ENCODE measurements around the gene DLG3.
"Not testable (repeated sequence)": the region's sequence is repeated elsewhere in the genome, so short reads cannot be mapped to it uniquely, and the experiment has no call there.

Gene DLG3

GRCh38 chrX:70444326-70444945 is at the start of gene DLG3:
DLG3 (plus strand) TSS chrX:70444835; CDS start chrX:70445202, 367 bp downstream.
- no peak for DNase-seq

- peak in 1 of 2 experiments; percentile 12 for DNase-seq
These were observed 45.7 kb upstream of the DLG3 start for GRCh38 chrX:70398899-70399298.

- not testable (repeated sequence) for DNase-seq
These were observed 44.5 kb upstream of the DLG3 start for GRCh38 chrX:70400181-70400580.

- no peak for DNase-seq
These were observed 41.9 kb upstream of the DLG3 start for GRCh38 chrX:70402721-70403120.

GRCh38 chrX:70405003-70405402 is 39.6 kb upstream of the DLG3 start:
- DNase-seq: no peak

- no peak for DNase-seq
These were observed 33.7 kb upstream of the DLG3 start for GRCh38 chrX:70410921-70411320.

- DNase-seq: no peak
These were observed 33.2 kb upstream of the DLG3 start for GRCh38 chrX:70411475-70411874.

- DNase-seq: no peak
These were observed 23.0 kb upstream of the DLG3 start for GRCh38 chrX:70421618-70422017.

- DNase-seq: no peak
These were observed 21.7 kb upstream of the DLG3 start, which contains the start of gene GDPD2 for GRCh38 chrX:70422851-70423341. GDPD2 (plus strand) TSS chrX:70423314; CDS start chrX:70424985, 1,671 bp downstream.

- no peak for DNase-seq
These were observed 20.5 kb upstream of the DLG3 start for GRCh38 chrX:70423936-70424675.

GRCh38 chrX:70424801-70425200 is 19.8 kb upstream of the DLG3 start:
- no peak for DNase-seq

- no peak for DNase-seq
These were observed 18.1 kb upstream of the DLG3 start for GRCh38 chrX:70426286-70427278.

- no peak for DNase-seq
These were observed 17.3 kb upstream of the DLG3 start for GRCh38 chrX:70427365-70427764.

- no peak for DNase-seq
These were observed 14.9 kb upstream of the DLG3 start for GRCh38 chrX:70429759-70430158.

- DNase-seq: no peak
These were observed 11.4 kb upstream of the DLG3 start for GRCh38 chrX:70432936-70433847.

- DNase-seq: peak; percentile 3 to 46
These were observed 10.7 kb upstream of the DLG3 start for GRCh38 chrX:70433848-70434351.

GRCh38 chrX:70434352-70434866 is 10.2 kb upstream of the DLG3 start:
- peak; percentile 59 to 84 for DNase-seq

- DNase-seq: peak in 1 of 2 experiments; percentile 36
These were observed 9.6 kb upstream of the DLG3 start for GRCh38 chrX:70434914-70435586.

- DNase-seq: no peak
These were observed 8.3 kb upstream of the DLG3 start for GRCh38 chrX:70436343-70436742.

- DNase-seq: no peak
These were observed 7.6 kb upstream of the DLG3 start for GRCh38 chrX:70437011-70437410.
